ENCODE data around the gene KIF4B.

DNA sequence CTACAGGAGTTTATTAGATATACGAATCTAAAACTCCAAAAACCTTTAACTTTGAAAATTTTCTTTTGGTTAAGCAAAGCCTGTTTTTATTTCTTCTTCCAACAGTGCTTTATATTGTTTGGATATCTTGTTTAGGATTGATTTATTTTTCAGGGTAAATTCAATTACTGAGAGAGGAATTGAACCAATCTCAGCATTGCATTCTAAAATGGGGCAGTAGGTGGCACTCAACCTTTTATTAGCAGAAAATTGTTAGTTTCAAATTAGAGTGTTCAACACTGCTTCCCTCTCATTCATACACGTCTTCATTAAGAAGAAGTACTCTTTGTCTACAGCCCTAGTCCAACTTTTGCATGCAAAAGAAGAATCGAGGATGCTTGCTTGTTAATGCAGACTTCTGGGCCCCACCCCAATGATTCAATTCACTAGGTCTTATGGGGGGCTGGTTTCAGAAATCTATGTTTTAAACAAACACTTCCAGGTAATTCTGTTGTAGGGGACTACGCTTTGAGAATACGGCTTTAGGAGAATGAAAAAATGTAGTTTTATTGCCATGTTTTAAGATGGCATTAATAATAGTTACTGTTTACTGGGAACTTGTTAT, 46.0 kb upstream of the KIF4B start:
- TF ChIP-seq FOXP2 (optimal IDR thresholded peaks at IDR 0.05; ENCODE audit: borderline replicate concordance, extremely low read depth, extremely low read length, insufficient read depth), result no peak
- TF ChIP-seq, protein P1, sequence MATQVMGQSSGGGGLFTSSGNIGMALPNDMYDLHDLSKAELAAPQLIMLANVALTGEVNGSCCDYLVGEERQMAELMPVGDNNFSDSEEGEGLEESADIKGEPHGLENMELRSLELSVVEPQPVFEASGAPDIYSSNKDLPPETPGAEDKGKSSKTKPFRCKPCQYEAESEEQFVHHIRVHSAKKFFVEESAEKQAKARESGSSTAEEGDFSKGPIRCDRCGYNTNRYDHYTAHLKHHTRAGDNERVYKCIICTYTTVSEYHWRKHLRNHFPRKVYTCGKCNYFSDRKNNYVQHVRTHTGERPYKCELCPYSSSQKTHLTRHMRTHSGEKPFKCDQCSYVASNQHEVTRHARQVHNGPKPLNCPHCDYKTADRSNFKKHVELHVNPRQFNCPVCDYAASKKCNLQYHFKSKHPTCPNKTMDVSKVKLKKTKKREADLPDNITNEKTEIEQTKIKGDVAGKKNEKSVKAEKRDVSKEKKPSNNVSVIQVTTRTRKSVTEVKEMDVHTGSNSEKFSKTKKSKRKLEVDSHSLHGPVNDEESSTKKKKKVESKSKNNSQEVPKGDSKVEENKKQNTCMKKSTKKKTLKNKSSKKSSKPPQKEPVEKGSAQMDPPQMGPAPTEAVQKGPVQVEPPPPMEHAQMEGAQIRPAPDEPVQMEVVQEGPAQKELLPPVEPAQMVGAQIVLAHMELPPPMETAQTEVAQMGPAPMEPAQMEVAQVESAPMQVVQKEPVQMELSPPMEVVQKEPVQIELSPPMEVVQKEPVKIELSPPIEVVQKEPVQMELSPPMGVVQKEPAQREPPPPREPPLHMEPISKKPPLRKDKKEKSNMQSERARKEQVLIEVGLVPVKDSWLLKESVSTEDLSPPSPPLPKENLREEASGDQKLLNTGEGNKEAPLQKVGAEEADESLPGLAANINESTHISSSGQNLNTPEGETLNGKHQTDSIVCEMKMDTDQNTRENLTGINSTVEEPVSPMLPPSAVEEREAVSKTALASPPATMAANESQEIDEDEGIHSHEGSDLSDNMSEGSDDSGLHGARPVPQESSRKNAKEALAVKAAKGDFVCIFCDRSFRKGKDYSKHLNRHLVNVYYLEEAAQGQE (IDR thresholded peaks at IDR 0.05; ENCODE audit: insufficient read depth in 1 of 2, low read depth in 2 of 2, low read length in 2 of 2), result no peak
- TF ChIP-seq TAF1 (IDR thresholded peaks at IDR 0.05; ENCODE audit: borderline replicate concordance, insufficient read depth, low read length), result no peak
- no peak for TF ChIP-seq POLR2AphosphoS5 (IDR thresholded peaks at IDR 0.05; ENCODE audit: low read depth, low read length)
- TF ChIP-seq SIN3A (IDR thresholded peaks at IDR 0.05; ENCODE audit: borderline replicate concordance, insufficient read depth, low read length), result no peak

Measured in PFSK-1 (cell line).